GM12873 (cell line): ENCODE results near the gene AGBL5.

Experiments used
- CTCF ChIP-seq: IDR thresholded peaks from 2 replicates; pipeline ENCODE4 v1.5.1; 2012; ENCODE audit warnings: low read depth, mild to moderate bottlenecking, moderate library complexity, low read length, control low read depth; ENCODE audit not compliant: insufficient read depth; ENCODE audit errors: missing control alignments

The AGBL5 gene

DNA sequence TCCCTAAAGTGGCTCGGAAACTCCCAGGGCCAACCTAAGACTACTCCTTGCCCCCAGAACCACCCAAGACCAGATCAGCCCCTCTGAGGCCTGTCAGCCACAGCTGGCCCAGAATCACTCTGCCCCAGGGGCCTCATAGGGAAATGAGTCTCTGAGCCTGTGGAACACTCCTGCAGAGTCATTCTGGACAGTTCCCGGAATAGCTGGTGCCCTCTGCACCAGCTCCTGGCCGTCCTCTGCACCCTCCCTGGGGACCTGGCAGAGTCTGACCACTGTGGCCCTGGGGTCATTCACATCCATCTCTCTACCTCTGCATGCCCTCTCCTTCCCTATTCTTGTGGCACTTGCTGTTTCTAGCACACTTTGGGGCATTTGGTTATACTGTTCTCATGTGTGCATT lies 33.3 kb upstream of the AGBL5 start:
- no peak for TF ChIP-seq CTCF

- no peak for TF ChIP-seq CTCF
These were observed 32.0 kb upstream of the AGBL5 start for GRCh38 chr2:27019459-27019858.

GRCh38 chr2:27019931-27020855 lies 31.3 kb upstream of the AGBL5 start:
- TF ChIP-seq CTCF, result no peak

GRCh38 chr2:27021253-27022049 lies 30.0 kb upstream of the AGBL5 start:
- TF ChIP-seq CTCF, result no peak

GRCh38 chr2:27023740-27024139 lies 27.7 kb upstream of the AGBL5 start:
- no peak for TF ChIP-seq CTCF

DNA sequence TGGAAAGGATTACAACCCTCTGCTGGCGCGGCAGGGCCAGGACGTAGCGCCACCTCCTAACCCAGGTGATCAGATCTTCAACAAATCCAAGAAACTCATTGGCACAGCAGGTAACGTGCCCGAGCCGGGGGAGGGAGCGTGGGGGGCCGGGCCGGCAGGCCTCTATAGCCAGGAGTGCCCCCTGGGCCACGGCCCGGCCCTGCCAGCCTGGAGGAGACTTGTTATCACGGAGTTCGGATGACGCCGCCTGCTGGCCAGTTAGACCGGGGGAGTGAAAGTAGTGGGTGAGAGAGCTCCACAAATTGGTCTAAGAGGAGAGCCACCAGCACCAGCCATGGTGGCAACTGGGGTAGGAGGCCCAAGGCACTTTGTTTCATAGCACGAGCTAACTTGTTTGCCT lies 27.3 kb upstream of the AGBL5 start:
- no peak for TF ChIP-seq CTCF

DNA sequence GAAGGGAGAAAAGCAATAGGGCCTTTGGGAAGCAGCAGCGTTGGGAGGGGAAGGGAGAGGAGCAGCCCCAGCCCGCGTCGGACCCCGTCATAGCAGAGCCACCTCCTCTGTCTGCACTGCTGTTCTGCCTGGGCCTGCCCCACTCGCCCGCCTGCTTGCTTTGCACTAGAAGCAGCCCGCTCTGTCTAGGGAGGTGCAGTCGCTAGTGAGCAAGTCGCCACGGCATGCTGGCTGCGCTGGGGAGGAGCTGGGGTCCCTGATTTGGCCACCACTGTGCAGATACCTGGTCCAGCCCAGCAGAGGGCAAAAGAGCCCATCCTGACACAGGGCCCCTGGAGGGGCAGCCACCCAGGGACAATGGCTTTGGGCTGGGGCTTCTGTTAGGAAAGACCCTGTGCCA lies 26.7 kb upstream of the AGBL5 start:
- peak; percentile 12 for TF ChIP-seq CTCF
